Natural killer cell (primary cell): ENCODE data around the gene DGUOK. TPM values are rescaled to one million over a fixed set of nuclear protein-coding genes. Genes with fewer than 3 reads are reported as not detected.

Source experiments
- ATAC-seq, 3 donors: fragments of 150-1000 bp in 2 of 3; fragments of 200-7000 bp in 1 of 3; cut with Tn5 transposase; 1 replicate in 1 of 3; 2 replicates in 2 of 3; pipeline ENCODE4 v1.10.0; 2021; ENCODE audit warnings: mild to moderate bottlenecking in 2 of 3, moderate library complexity in 2 of 3
- DNase-seq, 2 donors: peaks; one replicate each; pipeline versions ENCODE4 v3.0.0 to v3.0.0-alpha.2; 2013 to 2021; ENCODE audit warnings: mixed read lengths in 1 of 2
- H3K27ac ChIP-seq: one replicate; pipeline ENCODE4 v1.5.1; 2013; ENCODE audit warnings: mild to moderate bottlenecking, low read length
- H3K27me3 ChIP-seq: one replicate; pipeline ENCODE4 v1.6.1; 2013; ENCODE audit warnings: low read length; ENCODE audit not compliant: control insufficient read depth, insufficient read depth
- H3K36me3 ChIP-seq: one replicate; pipeline ENCODE4 v1.6.1; 2013; ENCODE audit warnings: low read length; ENCODE audit not compliant: control insufficient read depth, insufficient read depth
- H3K4me1 ChIP-seq: one replicate; pipeline ENCODE4 v1.6.1; 2013; ENCODE audit warnings: low read length; ENCODE audit not compliant: control insufficient read depth, insufficient read depth
- H3K4me3 ChIP-seq: one replicate; pipeline ENCODE4 v1.5.1; 2013; ENCODE audit warnings: low read length
- H3K9me3 ChIP-seq: one replicate; pipeline ENCODE4 v1.6.1; 2013; ENCODE audit warnings: low read length; ENCODE audit not compliant: control insufficient read depth, insufficient read depth
- H3K27ac Mint-ChIP-seq, 2 donors: one replicate each; pipeline ENCODE4 v1.8.0; 2022; ENCODE audit warnings: mild to moderate bottlenecking in 2 of 2, mixed read lengths in 2 of 2, moderate library complexity in 1 of 2
- H3K27me3 Mint-ChIP-seq, 2 donors: one replicate each; pipeline ENCODE4 v1.8.0; 2022; ENCODE audit warnings: low read depth in 2 of 2, mixed read lengths in 2 of 2
- H3K36me3 Mint-ChIP-seq: one replicate; pipeline ENCODE4 v1.8.0; 2022; ENCODE audit warnings: mixed read lengths
- H3K4me1 Mint-ChIP-seq, 2 donors: one replicate each; pipeline ENCODE4 v1.8.0; 2022; ENCODE audit warnings: mixed read lengths in 2 of 2
- H3K4me3 Mint-ChIP-seq: one replicate; pipeline ENCODE4 v1.8.0; 2022; ENCODE audit warnings: mild to moderate bottlenecking, moderate library complexity, mixed read lengths
- H3K9me3 Mint-ChIP-seq, 2 donors: one replicate each; pipeline ENCODE4 v1.8.0; 2022; ENCODE audit warnings: mixed read lengths in 2 of 2
- WGBS: methylation state at CpG from one replicate; pipeline ENCODE4 v1.1.7; 2013; ENCODE audit warnings: missing lambda C conversion rate; ENCODE audit not compliant: insufficient coverage; 5-methylcytosine and 5-hydroxymethylcytosine counted together
- intact Hi-C: fragments of 100-400 bp; cut with micrococcal nuclease; formaldehyde crosslinking; loops from one replicate; pipeline ENCODE4 v1.14.2; 2022
- total RNA-seq, 4 donors: library from RNA; stranded (reverse); fragments of 120-200 nt in 1 of 4; gene quantifications; one replicate each; pipeline versions ENCODE4 v1.2.3 to v1.2.4, GENCODE V29; 2013 to 2022
- TF ChIP-seq, protein P1 (sequence below): fragments of 200-600 bp; IDR thresholded peaks from one replicate; pipeline ENCODE4 v1.8.0; 2022; ENCODE audit warnings: antibody characterized with exemption

Gene DGUOK
- total RNA-seq, 3 donors from 2014 or later (not counting 1 experiment from before 2014, with no cell fraction given), result 47.6 to 56.8 (median 54.8) TPM

DNA sequence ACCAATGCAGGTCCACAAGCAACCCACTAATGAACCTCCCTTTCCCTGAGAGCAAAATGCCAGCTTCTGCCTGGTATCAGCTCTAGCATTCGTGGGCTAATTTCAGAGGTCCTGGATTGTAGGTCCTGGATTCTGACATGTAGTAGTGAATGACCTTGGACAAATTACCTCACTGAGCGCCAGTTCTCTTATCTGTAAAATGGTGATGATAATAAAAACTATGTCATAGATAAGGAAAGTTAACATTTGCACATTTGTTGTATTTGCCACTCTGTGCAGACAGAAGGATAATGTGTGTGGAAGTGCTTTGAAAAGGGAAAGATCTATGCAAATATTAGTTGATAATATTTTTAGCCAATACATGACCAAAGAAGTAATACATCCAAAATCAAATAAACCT, 53.9 kb downstream of the DGUOK start:
- Histone ChIP-seq H3K4me1 (peaks cover 37% of the 10 kb centered on the region), H3K36me3 (no peaks in the 10 kb centered on the region), H3K4me3 (no peak overlapping the region), H3K9me3 (no peaks in the 10 kb centered on the region), H3K27me3 (peaks cover 5% of the 10 kb centered on the region), H3K27ac (no peak overlapping the region)
- intact Hi-C loops, result loop anchor here (10.0 kb wide), 1 partner anchor 164 kb away; the partner anchor contains the start of gene BOLA3
- H3K4me1 Mint-ChIP-seq, result peaks cover 33 to 39% of the 10 kb centered on the region in 2 donors
- H3K4me3 Mint-ChIP-seq, result peak overlapping the region; percentile 35
- no peak overlapping the region for H3K27ac Mint-ChIP-seq
- ATAC-seq (no peak), DNase-seq (no peak)
- TF ChIP-seq, protein P1, sequence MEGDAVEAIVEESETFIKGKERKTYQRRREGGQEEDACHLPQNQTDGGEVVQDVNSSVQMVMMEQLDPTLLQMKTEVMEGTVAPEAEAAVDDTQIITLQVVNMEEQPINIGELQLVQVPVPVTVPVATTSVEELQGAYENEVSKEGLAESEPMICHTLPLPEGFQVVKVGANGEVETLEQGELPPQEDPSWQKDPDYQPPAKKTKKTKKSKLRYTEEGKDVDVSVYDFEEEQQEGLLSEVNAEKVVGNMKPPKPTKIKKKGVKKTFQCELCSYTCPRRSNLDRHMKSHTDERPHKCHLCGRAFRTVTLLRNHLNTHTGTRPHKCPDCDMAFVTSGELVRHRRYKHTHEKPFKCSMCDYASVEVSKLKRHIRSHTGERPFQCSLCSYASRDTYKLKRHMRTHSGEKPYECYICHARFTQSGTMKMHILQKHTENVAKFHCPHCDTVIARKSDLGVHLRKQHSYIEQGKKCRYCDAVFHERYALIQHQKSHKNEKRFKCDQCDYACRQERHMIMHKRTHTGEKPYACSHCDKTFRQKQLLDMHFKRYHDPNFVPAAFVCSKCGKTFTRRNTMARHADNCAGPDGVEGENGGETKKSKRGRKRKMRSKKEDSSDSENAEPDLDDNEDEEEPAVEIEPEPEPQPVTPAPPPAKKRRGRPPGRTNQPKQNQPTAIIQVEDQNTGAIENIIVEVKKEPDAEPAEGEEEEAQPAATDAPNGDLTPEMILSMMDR, result no peak
- H3K27me3 Mint-ChIP-seq, result peaks cover 36 to 38% of the 10 kb centered on the region in 2 donors
- H3K36me3 Mint-ChIP-seq, result no peaks in the 10 kb centered on the region
- H3K9me3 Mint-ChIP-seq, result no peaks in the 10 kb centered on the region
- WGBS, result 97% methylated on average over 2 of the region's 2 CpGs

DNA sequence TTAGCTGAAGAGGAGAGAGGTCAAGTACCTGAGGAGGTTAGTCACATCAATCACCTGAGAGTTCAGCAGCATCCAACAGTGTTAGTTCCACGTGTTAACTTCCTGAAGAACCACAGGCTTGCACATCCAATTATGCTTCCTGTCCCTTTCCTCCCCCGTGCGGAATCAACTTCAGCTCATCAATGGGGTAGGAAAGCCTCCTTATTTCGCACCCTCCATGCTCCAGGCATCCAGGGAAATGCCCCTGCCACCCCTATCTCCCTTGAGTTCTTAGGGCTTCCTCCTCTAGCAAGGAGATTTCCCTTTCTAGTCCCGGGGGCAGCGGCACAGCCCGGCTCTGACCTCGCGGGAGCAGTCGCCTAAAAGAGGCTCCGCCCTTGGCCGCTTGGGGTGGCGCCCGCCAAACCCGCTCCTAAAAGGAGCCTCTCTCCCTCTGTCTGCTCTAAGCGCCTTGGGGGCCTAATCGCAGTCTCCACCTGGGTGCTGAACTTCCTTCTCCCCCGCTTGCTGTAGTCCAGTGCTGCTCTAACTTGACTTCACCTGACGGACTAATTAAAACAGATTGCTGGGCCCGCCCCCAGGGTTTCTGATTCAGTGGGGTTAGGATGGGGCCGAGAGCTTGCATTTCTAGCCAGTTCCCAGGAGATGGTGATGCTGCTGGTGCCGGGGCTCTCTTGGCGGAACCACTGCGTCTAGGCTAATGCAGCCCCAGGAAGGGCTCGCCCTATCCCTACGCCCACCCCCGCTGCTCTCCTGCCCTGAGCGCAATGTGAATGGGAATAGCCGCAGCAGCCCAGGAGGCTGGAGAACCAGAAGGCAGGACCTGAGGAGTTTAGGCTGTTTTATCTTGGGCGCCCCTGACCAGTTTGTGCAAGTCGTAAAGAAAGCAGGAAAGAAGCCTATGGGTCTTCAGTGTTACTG, 54.7 kb downstream of the DGUOK start:
- 39% methylated on average over 31 of the region's 31 CpGs for WGBS
- intact Hi-C loops, result loop anchor here (10.0 kb wide), 1 partner anchor 163 kb away; the partner anchor contains the start of gene BOLA3
- Mint-ChIP-seq H3K27me3 (peaks cover 36 to 38% of the 10 kb centered on the region in 2 donors), H3K27ac (peak overlapping the region in 1 of 2 donors; percentile 58), H3K4me1 (peaks cover 36 to 46% of the 10 kb centered on the region in 2 donors), H3K9me3 (no peaks in the 10 kb centered on the region), H3K4me3 (peak overlapping the region; percentile 62), H3K36me3 (no peaks in the 10 kb centered on the region)
- Histone ChIP-seq H3K4me3 (no peak overlapping the region), H3K4me1 (peaks cover 45% of the 10 kb centered on the region), H3K27ac (no peak overlapping the region), H3K36me3 (no peaks in the 10 kb centered on the region), H3K9me3 (no peaks in the 10 kb centered on the region), H3K27me3 (peaks cover 5% of the 10 kb centered on the region)
- peak in 1 of 2 donors; percentile 45 for DNase-seq
- ATAC-seq, result no peak
- TF ChIP-seq, protein P1, result no peak

DNA sequence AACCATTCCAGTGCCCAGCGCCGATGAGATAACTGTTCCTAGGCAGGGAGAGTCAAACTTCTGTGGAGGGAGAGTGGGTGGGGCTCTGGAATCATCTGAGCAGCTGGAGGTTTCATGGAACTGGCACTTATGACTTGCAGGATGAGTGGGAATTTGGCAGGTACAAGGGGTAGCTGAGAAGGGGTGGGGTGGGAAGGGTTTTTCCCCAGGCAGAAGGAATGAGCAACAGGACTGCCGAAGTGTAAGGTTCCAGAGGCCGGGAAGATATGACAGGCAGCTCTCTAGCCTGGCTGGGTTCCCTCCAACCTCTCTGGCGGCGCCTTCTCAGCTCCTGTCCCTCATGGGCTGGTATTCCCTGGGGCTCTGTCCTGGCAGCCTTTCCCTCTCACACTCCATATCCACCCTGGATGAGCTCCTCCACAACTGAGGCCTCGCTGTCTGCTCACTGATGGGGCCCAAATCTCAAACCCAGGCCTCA, 55.5 kb downstream of the DGUOK start:
- Histone ChIP-seq H3K4me1 (peaks cover 53% of the 10 kb centered on the region), H3K27ac (no peak overlapping the region), H3K9me3 (no peaks in the 10 kb centered on the region), H3K36me3 (peaks cover 2% of the 10 kb centered on the region), H3K4me3 (no peak overlapping the region), H3K27me3 (peaks cover 5% of the 10 kb centered on the region)
- no peak for ATAC-seq
- intact Hi-C loops, result loop anchor here (10.0 kb wide), 1 partner anchor 163 kb away; the partner anchor contains the start of gene BOLA3
- no peak for DNase-seq
- Mint-ChIP-seq H3K4me1 (peaks cover 44 to 55% of the 10 kb centered on the region in 2 donors), H3K27ac (no peak overlapping the region), H3K4me3 (no peak overlapping the region), H3K27me3 (peaks cover 36 to 38% of the 10 kb centered on the region in 2 donors), H3K36me3 (no peaks in the 10 kb centered on the region), H3K9me3 (no peaks in the 10 kb centered on the region)
- TF ChIP-seq, protein P1, result no peak
- 96% methylated on average over 7 of the region's 7 CpGs for WGBS
